Esophagus squamous epithelium (tissue), 5 donors: ENCODE measurements around the gene CHST11. TPM values are rescaled to one million over a fixed set of nuclear protein-coding genes. Genes with fewer than 3 reads are reported as not detected.

Source experiments
- DNase-seq: peaks from one replicate; lab custom pipeline; 2025; lab: John Stamatoyannopoulos, UW
- H3K27ac ChIP-seq, 4 donors: fragments of 200-600 bp; sonication (generic); one replicate each; pipeline ENCODE4 v1.5.1; 2016 to 2019; ENCODE audit warnings: mild to moderate bottlenecking in 1 of 4
- H3K27me3 ChIP-seq, 4 donors: fragments of 200-600 bp; sonication (generic); 1 replicate in 3 of 4; 2 replicates in 1 of 4; pipeline versions ENCODE4 v1.5.1 to v1.6.0; 2017 to 2021; ENCODE audit warnings: antibody characterized with exemption in 1 of 4
- H3K36me3 ChIP-seq, 3 donors: fragments of 200-600 bp; sonication (generic); one replicate each; pipeline ENCODE4 v1.5.1; 2016 to 2019
- H3K4me1 ChIP-seq, 3 donors: fragments of 200-600 bp; sonication (generic); one replicate each; pipeline ENCODE4 v1.5.1; 2017 to 2019
- H3K4me3 ChIP-seq, 4 donors: fragments of 200-600 bp; sonication (generic); 1 replicate in 3 of 4; 2 replicates in 1 of 4; pipeline ENCODE4 v1.5.1; 2016 to 2019; ENCODE audit warnings: mild to moderate bottlenecking in 2 of 4, moderate library complexity in 1 of 4
- H3K9me3 ChIP-seq, 3 donors: fragments of 200-600 bp; sonication (generic); one replicate each; pipeline ENCODE4 v1.5.1; 2016 to 2019
- POLR2A ChIP-seq, 4 donors: fragments of 450-650 bp; IDR thresholded peaks; one replicate each; pipeline ENCODE4 v1.6.1; 2017; ENCODE audit warnings: antibody characterized with exemption in 4 of 4, mild to moderate bottlenecking in 4 of 4, moderate library complexity in 3 of 4
- WGBS, 2 donors: methylation state at CpG; one replicate each; pipeline ENCODE4 v1.1.5; 2018; 5-methylcytosine and 5-hydroxymethylcytosine counted together
- intact Hi-C: fragments of 100-400 bp; cut with DNase I; formaldehyde crosslinking; loops from one replicate; pipeline ENCODE4 v1.15.0; 2022
- total RNA-seq, 4 donors: library from RNA; depleted of rRNA; stranded (reverse); fragments of >200 nt; gene quantifications; one replicate each; pipeline ENCODE4 v1.1.0, GENCODE V29; 2016
- TF ChIP-seq, protein P1 (sequence below), 6 experiments: fragments of 450-650 bp in 4 of 6; fragments of 200-600 bp in 2 of 6; sonication (generic) in 2 of 6; IDR thresholded peaks; one replicate each; pipeline ENCODE4 v1.5.1; 2016 to 2019; ENCODE audit warnings: antibody characterized with exemption in 6 of 6, mild to moderate bottlenecking in 4 of 6, moderate library complexity in 4 of 6
- donor health status: DM: yes; HTN: yes; CAD: no.

CHST11 gene
- total RNA-seq, 4 donors from 2014 or later, result 6.3 to 12.6 (median 10.3) TPM

DNA sequence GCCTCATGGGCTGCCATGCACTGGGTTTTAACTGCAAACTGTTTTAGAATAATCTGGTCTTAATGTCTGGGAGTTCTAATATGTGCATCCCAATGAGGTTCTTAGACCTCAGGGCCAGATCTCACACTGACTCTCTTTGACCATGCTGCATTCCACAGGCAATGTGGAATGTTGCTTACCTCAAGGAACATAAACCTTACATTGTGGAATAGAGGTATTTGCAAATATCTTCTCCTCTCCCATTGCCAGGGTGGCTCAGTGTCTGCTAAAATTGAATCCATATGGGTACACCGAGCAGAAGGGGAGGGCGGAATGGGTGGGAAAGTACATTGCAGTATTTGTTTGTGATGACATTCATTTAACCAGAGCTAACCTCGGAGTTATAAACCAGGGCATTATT, 78.6 kb downstream of the CHST11 start:
- intact Hi-C loops, result no loop called here
- no peaks in the 10 kb centered on the region for H3K36me3 ChIP-seq
- no peak for DNase-seq
- H3K27me3 ChIP-seq, result no peaks in the 10 kb centered on the region
- H3K27ac ChIP-seq, result no peak overlapping the region
- H3K4me1 ChIP-seq, result no peaks in the 10 kb centered on the region
- no peak overlapping the region for H3K4me3 ChIP-seq
- WGBS, 2 donors, result 84 to 97% methylated on average over 3 of the region's 3 CpGs
- no peaks in the 10 kb centered on the region for H3K9me3 ChIP-seq
- TF ChIP-seq POLR2A (IDR thresholded peaks at IDR 0.05), result no peak
- TF ChIP-seq, protein P1, sequence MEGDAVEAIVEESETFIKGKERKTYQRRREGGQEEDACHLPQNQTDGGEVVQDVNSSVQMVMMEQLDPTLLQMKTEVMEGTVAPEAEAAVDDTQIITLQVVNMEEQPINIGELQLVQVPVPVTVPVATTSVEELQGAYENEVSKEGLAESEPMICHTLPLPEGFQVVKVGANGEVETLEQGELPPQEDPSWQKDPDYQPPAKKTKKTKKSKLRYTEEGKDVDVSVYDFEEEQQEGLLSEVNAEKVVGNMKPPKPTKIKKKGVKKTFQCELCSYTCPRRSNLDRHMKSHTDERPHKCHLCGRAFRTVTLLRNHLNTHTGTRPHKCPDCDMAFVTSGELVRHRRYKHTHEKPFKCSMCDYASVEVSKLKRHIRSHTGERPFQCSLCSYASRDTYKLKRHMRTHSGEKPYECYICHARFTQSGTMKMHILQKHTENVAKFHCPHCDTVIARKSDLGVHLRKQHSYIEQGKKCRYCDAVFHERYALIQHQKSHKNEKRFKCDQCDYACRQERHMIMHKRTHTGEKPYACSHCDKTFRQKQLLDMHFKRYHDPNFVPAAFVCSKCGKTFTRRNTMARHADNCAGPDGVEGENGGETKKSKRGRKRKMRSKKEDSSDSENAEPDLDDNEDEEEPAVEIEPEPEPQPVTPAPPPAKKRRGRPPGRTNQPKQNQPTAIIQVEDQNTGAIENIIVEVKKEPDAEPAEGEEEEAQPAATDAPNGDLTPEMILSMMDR (IDR thresholded peaks at IDR 0.05), result no peak

DNA sequence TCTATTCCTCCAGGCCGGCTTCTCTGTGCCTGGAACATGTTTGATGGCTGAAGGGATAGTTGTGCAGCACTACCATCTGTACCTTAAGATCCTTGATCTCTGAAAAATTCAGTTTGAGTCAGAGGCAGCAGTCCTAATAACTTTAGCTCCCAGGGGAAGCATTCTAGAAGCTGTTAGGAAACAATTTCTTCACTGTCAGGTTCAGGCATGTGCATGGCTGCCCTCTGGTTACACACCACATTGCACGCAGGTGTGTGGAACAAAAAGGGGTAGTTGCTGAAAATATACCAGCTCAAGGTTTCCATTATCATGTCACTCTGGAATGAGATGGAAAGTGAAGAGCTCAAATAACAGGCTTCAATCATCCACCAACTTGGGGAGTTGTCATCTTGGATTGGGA, 80.1 kb downstream of the CHST11 start:
- WGBS, 2 donors, result 32 to 56% methylated on average over 2 of the region's 2 CpGs
- no peaks in the 10 kb centered on the region for H3K4me1 ChIP-seq
- no peak for DNase-seq
- TF ChIP-seq, protein P1 (IDR thresholded peaks at IDR 0.05), result no peak
- TF ChIP-seq POLR2A (IDR thresholded peaks at IDR 0.05), result no peak
- H3K9me3 ChIP-seq, result no peaks in the 10 kb centered on the region
- H3K36me3 ChIP-seq, result no peaks in the 10 kb centered on the region
- no peaks in the 10 kb centered on the region for H3K27me3 ChIP-seq
- H3K27ac ChIP-seq, result no peak overlapping the region
- no peak overlapping the region for H3K4me3 ChIP-seq
- intact Hi-C loops, result no loop called here

DNA sequence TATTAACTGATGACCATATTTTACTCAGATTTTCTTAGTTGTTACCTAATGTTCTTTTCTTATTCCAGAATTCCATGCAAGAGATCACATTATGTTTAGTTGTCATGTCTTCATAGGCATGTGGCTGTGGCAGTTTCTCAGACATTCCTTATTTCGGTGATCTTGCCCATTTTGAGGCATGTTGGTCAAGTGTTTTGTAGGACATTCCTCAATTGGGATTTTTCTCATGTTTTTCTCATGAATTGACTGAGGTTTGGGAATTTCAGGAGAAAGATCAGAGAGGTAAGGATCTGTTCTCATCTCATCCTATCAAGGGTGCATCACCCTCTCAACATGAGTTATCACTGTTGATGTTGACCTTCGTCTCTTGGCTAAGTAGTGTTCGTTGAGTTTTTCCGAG, 81.3 kb downstream of the CHST11 start:
- no peaks in the 10 kb centered on the region for H3K4me1 ChIP-seq
- no peaks in the 10 kb centered on the region for H3K36me3 ChIP-seq
- intact Hi-C loops, result no loop called here
- DNase-seq, result no peak
- 88 to 95% methylated on average over 4 of the region's 4 CpGs for WGBS, 2 donors
- no peak overlapping the region for H3K27ac ChIP-seq
- no peak overlapping the region for H3K4me3 ChIP-seq
- TF ChIP-seq POLR2A (IDR thresholded peaks at IDR 0.05), result no peak
- TF ChIP-seq, protein P1 (IDR thresholded peaks at IDR 0.05), result no peak
- H3K27me3 ChIP-seq, result no peaks in the 10 kb centered on the region
- H3K9me3 ChIP-seq, result no peaks in the 10 kb centered on the region

DNA sequence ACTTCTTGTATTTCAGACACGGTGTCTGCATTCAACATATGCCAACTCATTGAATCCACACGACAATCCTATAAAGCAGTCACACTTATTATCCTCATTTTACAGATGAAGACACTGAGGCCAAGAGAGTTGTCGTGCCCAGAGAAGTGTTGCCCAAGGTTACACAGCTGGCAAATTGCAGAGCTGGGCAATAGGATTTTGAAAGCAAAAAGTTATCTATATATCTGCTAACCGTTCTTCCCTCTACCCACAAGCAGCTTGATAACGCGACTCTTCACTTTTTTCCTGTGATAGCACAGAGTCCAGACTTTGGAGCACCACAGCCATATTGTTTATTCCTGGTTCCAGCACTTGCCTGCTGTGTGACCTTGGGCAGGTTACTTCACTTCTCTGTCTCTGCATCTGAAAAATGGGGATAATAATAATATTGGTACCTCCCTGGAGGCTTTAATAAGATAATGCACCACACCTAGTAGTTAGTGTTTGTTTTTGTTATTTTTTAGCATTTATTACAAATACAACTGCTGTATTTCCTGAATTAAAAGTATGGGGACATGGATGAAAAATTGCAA, 82.2 kb downstream of the CHST11 start:
- Histone ChIP-seq H3K4me1 (no peaks in the 10 kb centered on the region), H3K36me3 (no peaks in the 10 kb centered on the region), H3K9me3 (no peaks in the 10 kb centered on the region), H3K4me3 (no peak overlapping the region), H3K27ac (no peak overlapping the region), H3K27me3 (no peaks in the 10 kb centered on the region)
- DNase-seq, result no peak
- TF ChIP-seq, protein P1 (IDR thresholded peaks at IDR 0.05), result no peak
- TF ChIP-seq POLR2A (IDR thresholded peaks at IDR 0.05), result no peak
- WGBS, 2 donors, result 91% methylated on average over 6 of the region's 6 CpGs
- intact Hi-C loops, result no loop called here

DNA sequence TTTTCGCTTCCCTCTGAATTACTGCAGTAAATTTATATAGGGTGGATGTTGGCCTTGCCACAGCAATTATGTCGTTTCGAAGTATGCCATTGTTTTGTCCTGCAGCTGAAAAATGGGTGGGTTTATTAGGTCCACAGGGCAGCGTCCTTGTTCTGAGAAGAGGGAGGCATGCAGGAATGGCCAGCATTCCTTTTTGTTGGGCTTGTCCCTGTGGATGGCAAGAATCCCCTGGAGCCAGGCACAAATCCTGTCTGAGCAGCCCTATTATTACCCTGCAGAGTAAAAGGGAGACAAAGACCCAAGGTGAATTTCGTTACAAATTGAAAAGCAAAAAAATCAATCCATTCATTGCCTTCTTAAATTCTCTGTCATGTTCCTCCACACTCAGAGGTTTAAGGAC, 88.1 kb downstream of the CHST11 start:
- Histone ChIP-seq H3K9me3 (no peaks in the 10 kb centered on the region), H3K27me3 (no peaks in the 10 kb centered on the region), H3K36me3 (no peaks in the 10 kb centered on the region), H3K4me1 (peaks cover 12 to 21% (median 13%) of the 10 kb centered on the region in 3 donors), H3K4me3 (no peak overlapping the region), H3K27ac (no peak overlapping the region)
- no peak for DNase-seq
- intact Hi-C loops, result no loop called here
- 94 to 97% methylated on average over 5 of the region's 5 CpGs for WGBS, 2 donors
- TF ChIP-seq, protein P1 (IDR thresholded peaks at IDR 0.05), result no peak
- no peak for TF ChIP-seq POLR2A (IDR thresholded peaks at IDR 0.05)
